Occipital lobe (tissue), 2 donors: ENCODE measurements around the gene EFCAB13. TPM values are rescaled to one million over a fixed set of nuclear protein-coding genes. Genes with fewer than 3 reads are reported as not detected.
"Not testable (repeated sequence)": the region's sequence is repeated elsewhere in the genome, so short reads cannot be mapped to it uniquely, and the experiment has no call there.

Source experiments
- DNase-seq: peaks from one replicate; lab custom pipeline; 2025; lab: John Stamatoyannopoulos, UW
- total RNA-seq: library from RNA; depleted of rRNA; stranded (reverse); fragments of >200 nt; gene quantifications from one replicate; pipeline ENCODE4 v1.2.3, GENCODE V29; 2014

The EFCAB13 gene
- total RNA-seq, 1 donor from 2014 or later, result 16.8 TPM

DNA sequence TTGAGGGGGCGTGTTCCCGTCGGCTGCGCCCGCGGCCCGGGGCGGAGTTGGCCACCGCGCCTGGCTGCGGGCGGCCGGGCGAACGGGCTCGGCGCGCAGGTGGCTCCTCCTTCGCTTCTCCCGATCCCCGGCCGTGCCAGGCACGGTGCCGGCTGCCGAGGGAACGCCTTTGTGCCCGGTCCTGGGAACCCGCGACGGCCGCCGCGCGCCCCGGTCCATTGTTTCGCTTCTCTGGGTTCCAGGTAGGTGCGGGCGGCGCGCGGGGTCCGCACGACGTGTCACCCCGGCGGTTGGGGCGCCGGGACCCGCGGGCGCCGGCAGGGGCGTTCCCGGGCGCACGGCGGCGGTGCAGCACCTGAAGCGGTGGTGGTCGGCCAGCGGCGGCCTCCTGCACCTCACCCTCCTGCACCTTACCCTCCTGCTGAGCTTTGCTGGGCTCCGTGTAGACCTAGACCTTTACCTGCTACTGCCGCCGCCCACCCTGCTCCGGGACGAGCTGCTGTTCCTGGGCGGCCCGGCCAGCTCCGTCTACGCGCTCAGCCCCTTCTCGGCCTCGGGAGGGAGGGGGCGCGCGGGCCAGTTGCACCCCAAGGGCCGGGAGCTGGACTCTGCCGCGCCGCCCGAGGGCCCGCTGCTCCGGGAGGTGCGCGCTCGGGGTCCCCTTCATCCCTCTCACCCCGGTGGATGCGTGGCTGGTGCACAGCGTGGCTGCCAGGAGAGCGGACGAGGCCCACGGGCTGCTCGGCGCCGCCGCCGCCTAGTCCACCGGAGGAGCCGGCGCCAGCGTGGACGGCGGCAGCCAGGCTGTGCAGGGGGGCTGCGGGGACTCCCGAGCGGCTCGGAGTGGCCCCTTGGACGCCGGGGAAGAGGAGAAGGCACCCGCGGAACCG lies 99.9 kb downstream of the EFCAB13 start:
- DNase-seq, result no peak

DNA sequence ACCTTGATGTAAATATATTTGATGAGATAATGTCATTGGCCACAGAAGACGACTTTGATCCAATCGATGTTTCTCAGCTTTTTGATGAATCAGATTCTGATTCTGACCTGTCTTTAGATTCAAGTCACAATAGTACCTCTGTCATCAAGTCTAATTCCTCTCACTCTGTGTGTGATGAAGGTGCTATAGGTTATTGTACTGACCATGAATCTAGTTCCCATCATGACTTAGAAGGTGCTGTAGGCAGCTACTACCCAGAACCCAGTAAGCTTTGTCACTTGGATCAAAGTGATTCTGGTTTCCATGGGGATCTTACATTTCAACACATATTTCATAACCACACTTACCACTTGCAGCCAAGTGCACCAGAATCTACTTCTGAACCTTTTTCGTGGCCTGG lies 101.5 kb downstream of the EFCAB13 start:
- DNase-seq, result not testable (repeated sequence)

DNA sequence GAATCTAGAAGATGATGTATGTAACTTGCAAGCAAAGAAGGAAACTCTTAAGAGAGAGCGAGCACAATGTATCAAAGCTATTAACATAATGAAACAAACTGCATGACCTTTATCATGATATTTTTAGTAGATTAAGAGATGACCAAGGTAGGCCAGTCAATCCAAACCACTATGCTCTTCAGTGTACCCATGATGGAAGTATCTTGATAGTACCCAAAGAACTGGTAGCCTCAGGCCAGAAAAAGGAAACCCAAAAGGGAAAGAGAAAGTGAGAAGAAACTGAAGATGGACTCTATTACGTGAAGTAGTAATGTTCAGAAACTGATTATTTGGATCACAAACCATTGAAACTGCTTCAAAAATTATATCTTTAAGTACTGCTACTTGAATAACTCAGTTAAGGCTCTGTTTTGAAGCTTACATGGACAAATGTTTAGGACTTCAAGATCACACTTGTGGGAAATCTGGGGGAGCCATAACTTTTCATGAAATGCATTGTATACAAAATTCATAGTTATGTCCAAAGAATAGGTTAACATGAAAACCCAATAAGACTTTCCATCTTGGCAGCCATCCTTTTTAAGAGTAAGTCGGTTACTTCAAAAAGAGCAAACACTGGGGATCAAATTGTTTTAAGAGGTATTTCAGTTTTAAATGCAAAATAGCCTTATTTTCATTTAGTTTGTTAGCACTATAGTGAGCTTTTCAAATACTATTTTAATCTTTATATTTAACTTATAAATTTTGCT lies 102.3 kb downstream of the EFCAB13 start:
- not testable (repeated sequence) for DNase-seq

GRCh38 chr17:47427985-47428384 lies 104.2 kb downstream of the EFCAB13 start:
- no peak for DNase-seq

DNA sequence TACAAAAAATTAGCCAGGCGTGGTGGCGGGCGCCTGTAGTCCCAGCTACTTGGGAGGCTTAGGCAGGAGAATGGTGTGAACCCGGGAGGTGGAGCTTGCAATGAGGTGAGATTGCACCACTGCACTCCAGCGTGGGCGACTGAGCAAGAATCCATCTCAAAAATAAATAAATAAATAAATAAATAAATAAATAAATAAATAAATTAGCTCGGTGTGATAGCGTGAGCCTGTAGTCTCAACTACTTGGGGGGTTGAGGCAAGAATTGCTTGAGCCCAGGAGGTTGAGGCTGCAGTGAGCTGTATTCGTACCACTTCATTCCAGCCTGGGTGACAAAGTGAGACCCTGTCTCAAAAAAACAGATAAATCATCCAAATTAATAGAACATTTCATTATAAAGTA lies 108.5 kb downstream of the EFCAB13 start:
- DNase-seq, result not testable (repeated sequence)

DNA sequence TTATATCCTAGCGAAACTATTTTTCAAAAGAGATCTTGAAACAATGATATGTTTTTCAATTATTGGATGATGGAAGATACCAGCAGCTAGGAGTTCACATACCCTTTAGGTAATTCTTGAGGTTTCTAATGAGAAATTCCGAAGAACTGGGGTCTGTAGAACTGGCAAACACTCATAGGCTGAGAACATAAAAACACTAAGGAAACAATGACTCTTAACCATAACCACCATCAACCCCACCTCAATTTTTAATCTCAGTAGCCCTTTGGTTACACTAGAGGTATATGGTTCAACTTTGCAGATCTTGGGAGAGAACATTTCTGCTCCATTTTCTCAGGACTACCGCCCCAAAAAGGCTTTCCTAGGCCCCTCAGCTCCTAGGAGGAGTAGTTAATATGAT lies 141.4 kb downstream of the EFCAB13 start:
- no peak for DNase-seq

- DNase-seq, result not testable (repeated sequence)
These were observed 143.2 kb downstream of the EFCAB13 start for GRCh38 chr17:47466976-47467375.

DNA sequence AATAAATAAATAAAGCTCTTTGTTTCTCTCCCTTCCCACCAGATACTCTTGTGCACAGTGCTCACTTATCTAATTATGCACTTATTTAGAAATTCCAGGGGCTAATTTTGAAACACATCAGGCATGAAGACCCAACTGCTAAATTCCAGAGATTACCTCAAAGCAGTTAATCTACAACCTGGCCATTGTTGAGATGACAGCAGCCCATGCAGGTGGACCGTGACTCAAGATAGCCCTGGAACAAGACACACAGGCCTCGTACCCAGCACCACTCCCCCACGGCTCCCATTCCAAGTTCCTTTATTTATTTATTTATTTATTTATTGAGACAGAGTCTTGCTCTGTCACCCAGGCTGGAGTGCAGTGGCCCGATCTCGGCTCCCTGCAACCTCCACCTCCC lies 147.1 kb downstream of the EFCAB13 start:
- no peak for DNase-seq

DNA sequence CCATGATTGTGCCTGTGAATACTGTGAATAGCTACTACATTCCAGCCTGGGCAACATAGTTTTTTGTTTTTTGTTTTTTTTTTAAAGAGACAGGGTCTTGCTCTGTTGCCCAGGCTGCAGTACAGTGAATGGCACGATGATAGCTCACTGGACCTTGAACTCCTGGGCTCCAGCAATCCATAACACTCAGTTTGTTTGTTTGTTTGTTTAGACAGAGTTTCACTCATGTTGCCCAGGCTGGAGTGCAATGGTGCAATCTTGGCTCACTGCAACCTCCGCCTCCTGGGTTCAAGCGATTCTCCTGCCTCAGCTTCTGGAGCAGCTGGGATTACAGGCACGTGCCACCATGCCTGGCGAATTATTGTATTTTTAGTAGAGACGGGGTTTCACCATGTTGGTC lies 148.3 kb downstream of the EFCAB13 start:
- not testable (repeated sequence) for DNase-seq

Other genes with a start within 250 kb of the EFCAB13 start
- gene CDC27, start 134.7 kb upstream of the EFCAB13 start, total RNA-seq, result 168 TPM
- gene MYL4, start 114.6 kb upstream of the EFCAB13 start, total RNA-seq, result 4.2 TPM
- gene ITGB3, start 70.1 kb upstream of the EFCAB13 start, total RNA-seq, result 2.2 TPM
- 198 TPM for gene NPEPPS, start 207.2 kb downstream of the EFCAB13 start, total RNA-seq